Karpas-422 (cell line): ENCODE measurements around the gene RIC3. TPM values are rescaled to one million over a fixed set of nuclear protein-coding genes. Genes with fewer than 3 reads are reported as not detected.

Experiments used
- DNase-seq: peaks from one replicate; pipeline ENCODE4 v3.0.0-alpha.2; 2015
- H2AFZ ChIP-seq: fragments of 200-600 bp; sonication (generic); 2 replicates; pipeline ENCODE4 v1.6.1; 2014; ENCODE audit warnings: antibody characterized with exemption, low read length, mixed read lengths
- H3K27ac ChIP-seq: fragments of 200-600 bp; sonication (generic); 2 replicates; pipeline ENCODE4 v1.5.1; 2014; ENCODE audit warnings: mild to moderate bottlenecking, low read length, moderate library complexity
- H3K27me3 ChIP-seq: fragments of 200-600 bp; sonication (generic); 2 replicates; pipeline ENCODE4 v1.6.1; 2014; ENCODE audit warnings: low read length, mixed read lengths
- H3K36me3 ChIP-seq: fragments of 200-600 bp; sonication (generic); 2 replicates; pipeline ENCODE4 v1.6.1; 2014; ENCODE audit warnings: low read length, mixed read lengths; ENCODE audit not compliant: insufficient read depth
- H3K4me1 ChIP-seq: fragments of 200-600 bp; sonication (generic); 2 replicates; pipeline ENCODE4 v1.6.1; 2014; ENCODE audit warnings: mild to moderate bottlenecking, low read length, mixed read lengths
- H3K4me2 ChIP-seq: fragments of 200-600 bp; sonication (generic); 2 replicates; pipeline ENCODE4 v1.6.1; 2014; ENCODE audit warnings: low read length, low read depth, mild to moderate bottlenecking; ENCODE audit not compliant: poor library complexity, severe bottlenecking
- H3K4me3 ChIP-seq: fragments of 200-600 bp; sonication (generic); 2 replicates; pipeline ENCODE4 v1.5.1; 2014; ENCODE audit warnings: mild to moderate bottlenecking, antibody characterized with exemption, low read length, mixed read lengths
- H3K79me2 ChIP-seq: fragments of 200-600 bp; sonication (generic); 2 replicates; pipeline ENCODE4 v1.6.1; 2014; ENCODE audit warnings: mild to moderate bottlenecking, low read length, mixed read lengths
- H3K9ac ChIP-seq: fragments of 200-600 bp; sonication (generic); 2 replicates; pipeline ENCODE4 v1.6.0; 2014; ENCODE audit warnings: low read length
- H3K9me2 ChIP-seq: fragments of 200-600 bp; sonication (generic), shearing (Covaris generic); replicated peaks from 2 replicates; pipeline ENCODE4 v1.6.0; 2014; ENCODE audit warnings: mild to moderate bottlenecking, low read length, moderate library complexity; ENCODE audit not compliant: insufficient read depth
- H3K9me3 ChIP-seq: fragments of 300-700, 200-600 bp; sonication (generic); 2 replicates; pipeline ENCODE4 v1.6.1; 2014; ENCODE audit warnings: low read length, mixed read lengths
- H4K20me1 ChIP-seq: fragments of 200-600 bp; sonication (generic); 2 replicates; pipeline ENCODE4 v1.6.1; 2014; ENCODE audit warnings: mild to moderate bottlenecking, antibody characterized with exemption, low read length, low read depth; ENCODE audit not compliant: insufficient read depth
- total RNA-seq: library from RNA; depleted of rRNA; stranded (reverse); fragments of >200 nt; shearing (Covaris generic); gene quantifications from 2 replicates; pipeline ENCODE4 v1.2.3, GENCODE V29; 2014; ENCODE audit warnings: low replicate concordance

The RIC3 gene
- total RNA-seq, 1 experiment from 2014 or later, result not detected

DNA sequence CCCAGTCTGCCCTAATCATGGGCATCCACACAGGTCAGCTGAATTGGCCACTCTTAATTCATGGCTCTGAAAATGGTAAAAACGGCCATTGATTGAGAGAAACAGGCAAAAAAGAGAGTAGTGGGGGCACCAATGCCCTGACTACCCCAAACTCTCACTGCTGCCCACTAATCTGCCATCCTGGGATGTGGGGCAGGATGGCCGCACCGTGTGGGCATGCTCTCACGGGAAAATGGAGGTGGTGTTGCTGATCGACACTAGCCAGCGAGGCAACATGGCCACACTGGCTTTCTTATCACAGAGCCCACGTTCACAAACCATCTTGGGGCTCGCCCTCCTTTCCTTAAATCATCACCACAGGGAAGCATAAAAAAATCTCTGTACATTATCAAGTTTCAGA lies 99.1 kb downstream of the RIC3 start:
- no peaks in the 10 kb centered on the region for H3K27me3 ChIP-seq
- H3K9me3 ChIP-seq, result no peaks in the 10 kb centered on the region

DNA sequence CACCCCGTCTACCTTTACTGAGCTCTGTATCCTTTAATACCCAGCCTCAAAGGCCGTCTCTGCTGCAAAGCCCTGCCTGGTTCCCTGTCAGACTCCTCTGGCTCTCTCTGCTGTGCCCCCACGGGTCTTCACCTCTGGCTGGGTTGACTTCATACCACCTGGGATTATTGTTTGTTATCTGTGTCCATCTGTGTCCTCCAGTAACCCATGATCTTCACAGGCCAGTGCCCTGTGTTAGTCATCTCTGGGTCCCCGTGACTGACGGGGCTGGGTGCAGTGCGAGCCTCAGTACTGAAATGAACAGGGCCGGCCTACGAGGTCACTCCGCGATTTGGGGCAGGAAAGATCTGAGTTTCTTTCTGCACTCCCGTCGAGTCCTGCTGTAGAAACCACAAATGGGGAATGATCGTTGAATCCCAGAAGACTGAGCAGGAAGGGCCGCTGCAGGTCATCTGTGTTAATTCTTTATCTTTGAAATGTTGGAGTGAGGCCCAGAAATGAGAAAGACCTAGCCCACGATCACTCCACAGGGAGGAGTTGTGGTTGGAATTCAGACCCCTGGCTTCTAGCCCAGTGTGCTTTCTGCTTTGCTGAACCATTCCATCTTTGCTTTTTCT lies 100.1 kb downstream of the RIC3 start:
- Histone ChIP-seq H3K27ac (no peak overlapping the region), H3K4me3 (no peak overlapping the region), H3K9me2 (no peaks in the 10 kb centered on the region), H3K9me3 (no peaks in the 10 kb centered on the region), H3K4me2 (no peak overlapping the region), H3K4me1 (peaks cover 9% of the 10 kb centered on the region), H3K27me3 (no peaks in the 10 kb centered on the region), H3K36me3 (no peaks in the 10 kb centered on the region), H2AFZ (no peak overlapping the region), H4K20me1 (no peaks in the 10 kb centered on the region), H3K9ac (no peak overlapping the region), H3K79me2 (no peaks in the 10 kb centered on the region)
- DNase-seq, result no peak

More for the DNA sequence above, 99.1 kb downstream of the RIC3 start:
- Histone ChIP-seq H3K79me2 (no peaks in the 10 kb centered on the region), H4K20me1 (no peaks in the 10 kb centered on the region), H2AFZ (no peak overlapping the region), H3K4me2 (no peak overlapping the region), H3K36me3 (no peaks in the 10 kb centered on the region), H3K9ac (no peak overlapping the region), H3K4me3 (no peak overlapping the region), H3K9me2 (no peaks in the 10 kb centered on the region), H3K27ac (no peak overlapping the region), H3K4me1 (peaks cover 9% of the 10 kb centered on the region)
- no peak for DNase-seq

DNA sequence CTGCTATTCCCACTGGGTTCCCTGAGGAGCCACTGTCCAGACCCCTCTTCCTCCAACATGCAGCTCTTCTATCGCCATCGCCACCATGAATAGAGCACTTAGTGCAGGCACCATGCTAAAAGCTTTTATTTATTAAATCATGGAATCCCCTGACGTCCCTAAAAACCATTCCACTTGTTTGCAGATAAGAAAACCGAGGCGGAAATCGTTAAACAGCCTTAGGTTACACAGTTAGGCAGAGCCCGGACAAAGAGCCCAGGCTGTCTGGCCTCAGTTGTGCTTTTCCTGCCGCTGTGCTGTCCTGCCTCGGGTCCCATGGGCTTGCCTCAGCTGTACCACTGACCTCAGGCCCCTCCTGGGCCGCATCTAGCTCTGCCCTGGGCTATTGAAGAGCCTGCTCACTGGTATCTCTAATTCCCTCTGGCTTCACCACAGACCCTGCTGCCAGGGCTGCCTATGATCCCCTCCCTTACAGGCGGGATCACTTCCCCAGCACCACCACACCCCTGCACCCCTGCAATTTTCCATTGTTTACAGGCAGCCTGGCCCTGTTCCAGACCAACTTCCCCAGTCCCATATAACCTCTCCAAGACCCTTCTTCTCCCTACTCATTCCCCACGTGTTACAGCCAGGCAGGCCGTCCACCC lies 100.8 kb downstream of the RIC3 start:
- Histone ChIP-seq H3K27me3 (no peaks in the 10 kb centered on the region), H2AFZ (no peak overlapping the region), H3K4me1 (peaks cover 9% of the 10 kb centered on the region), H4K20me1 (no peaks in the 10 kb centered on the region), H3K9me3 (no peaks in the 10 kb centered on the region), H3K4me3 (no peak overlapping the region), H3K79me2 (no peaks in the 10 kb centered on the region), H3K36me3 (no peaks in the 10 kb centered on the region), H3K4me2 (no peak overlapping the region), H3K27ac (no peak overlapping the region), H3K9ac (no peak overlapping the region), H3K9me2 (no peaks in the 10 kb centered on the region)
- DNase-seq, result no peak

DNA sequence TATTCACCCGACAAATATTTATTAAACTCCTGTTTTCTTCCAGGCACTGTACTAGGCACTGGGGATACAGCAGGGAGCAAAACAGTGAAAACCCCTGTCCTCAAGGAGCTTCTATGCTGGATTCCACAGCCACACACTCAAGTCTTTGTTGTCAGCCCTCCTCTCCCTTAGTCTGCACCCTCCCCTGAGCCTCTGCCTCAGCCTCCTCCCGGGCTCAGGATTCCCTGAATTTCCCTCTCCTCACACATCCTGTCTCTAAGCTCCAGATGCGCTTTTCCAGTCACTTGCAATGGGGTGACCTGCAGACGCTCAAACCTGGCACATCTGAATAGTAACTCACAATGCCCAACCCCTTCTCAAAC lies 101.3 kb downstream of the RIC3 start:
- H3K27me3 ChIP-seq, result no peaks in the 10 kb centered on the region
- no peak for DNase-seq

DNA sequence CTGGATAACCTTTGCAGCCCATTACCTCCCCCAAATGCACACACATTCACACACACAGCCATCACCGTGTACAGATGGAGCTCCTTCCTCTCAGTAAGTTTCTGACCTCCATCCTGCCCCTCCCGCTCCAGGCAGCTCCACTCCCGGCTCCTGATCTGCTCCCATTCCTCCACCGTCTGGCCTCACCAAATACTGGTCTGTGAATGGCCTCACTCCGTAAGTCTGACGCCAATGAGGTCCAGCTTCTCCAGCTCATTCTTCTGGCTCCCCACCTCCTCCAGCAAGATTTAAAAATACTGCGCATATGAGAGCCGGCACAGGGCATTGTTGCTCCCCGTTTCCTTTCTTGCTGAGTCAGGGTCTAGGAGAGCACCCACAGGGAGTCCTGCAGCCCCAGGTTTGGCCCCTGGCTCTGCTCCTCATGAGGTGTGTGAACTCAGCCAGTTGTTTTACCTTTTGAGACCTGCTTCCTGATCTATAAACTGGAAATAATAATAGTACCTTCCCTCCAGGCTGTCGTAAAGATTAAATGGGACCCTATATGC lies 101.8 kb downstream of the RIC3 start:
- no peak overlapping the region for H3K9ac ChIP-seq
- H3K36me3 ChIP-seq, result no peaks in the 10 kb centered on the region
- H4K20me1 ChIP-seq, result no peaks in the 10 kb centered on the region
- H3K27ac ChIP-seq, result no peak overlapping the region
- no peaks in the 10 kb centered on the region for H3K9me3 ChIP-seq
- peaks cover 9% of the 10 kb centered on the region for H3K4me1 ChIP-seq
- DNase-seq, result no peak
- no peak overlapping the region for H3K4me3 ChIP-seq
- H2AFZ ChIP-seq, result no peak overlapping the region
- no peaks in the 10 kb centered on the region for H3K79me2 ChIP-seq
- H3K27me3 ChIP-seq, result no peaks in the 10 kb centered on the region
- no peaks in the 10 kb centered on the region for H3K9me2 ChIP-seq
- H3K4me2 ChIP-seq, result no peak overlapping the region

More for the DNA sequence above, 101.3 kb downstream of the RIC3 start:
- Histone ChIP-seq H2AFZ (no peak overlapping the region), H3K9me2 (no peaks in the 10 kb centered on the region), H4K20me1 (no peaks in the 10 kb centered on the region), H3K27ac (no peak overlapping the region), H3K79me2 (no peaks in the 10 kb centered on the region), H3K4me3 (no peak overlapping the region), H3K9ac (no peak overlapping the region), H3K9me3 (no peaks in the 10 kb centered on the region), H3K4me1 (peaks cover 9% of the 10 kb centered on the region), H3K4me2 (no peak overlapping the region), H3K36me3 (no peaks in the 10 kb centered on the region)

DNA sequence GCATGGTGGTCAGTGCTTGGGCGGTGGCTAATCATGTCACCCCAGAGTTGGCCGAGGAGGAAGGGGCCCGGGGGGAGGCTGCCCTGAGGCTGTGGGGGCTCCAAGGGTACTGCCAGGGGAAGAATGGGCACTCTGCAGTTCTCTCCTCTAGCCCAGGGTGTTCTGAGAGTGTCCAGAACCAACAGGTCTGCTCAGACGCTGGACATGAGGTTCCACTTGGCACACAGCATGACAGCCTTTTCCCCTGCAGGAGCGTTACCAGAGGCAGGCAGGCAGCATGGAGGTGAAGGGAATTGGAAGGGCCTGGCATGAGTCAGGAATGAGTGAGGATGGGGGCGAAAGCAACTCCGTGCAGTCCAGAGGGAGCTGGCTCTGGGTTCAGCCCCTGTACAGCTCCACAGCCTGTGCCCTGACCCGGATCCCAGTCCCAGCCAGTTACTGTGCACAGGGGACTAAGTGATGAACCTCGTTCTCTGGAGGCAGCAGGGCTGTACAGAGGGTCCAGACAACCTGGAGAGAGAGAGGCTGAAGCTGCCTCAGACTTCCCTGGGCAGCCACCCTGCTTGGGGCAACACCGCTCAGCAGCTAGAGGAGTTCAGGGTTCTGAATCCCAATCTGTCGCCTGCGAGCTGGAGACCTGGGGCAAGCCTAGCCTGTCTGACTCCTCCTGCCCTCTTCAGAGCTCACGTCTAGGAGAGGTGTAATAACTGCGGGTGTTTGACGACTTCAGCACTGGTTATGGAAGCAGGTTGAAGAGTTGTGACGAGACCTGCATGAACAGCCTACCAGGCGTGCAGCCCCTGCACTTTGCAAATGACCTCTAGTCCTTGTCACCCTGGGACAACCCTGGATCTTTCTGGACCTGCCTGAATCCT lies 102.6 kb downstream of the RIC3 start:
- no peaks in the 10 kb centered on the region for H3K79me2 ChIP-seq
- peaks cover 9% of the 10 kb centered on the region for H3K4me1 ChIP-seq
- H2AFZ ChIP-seq, result no peak overlapping the region
- DNase-seq, result no peak
- H3K4me2 ChIP-seq, result no peak overlapping the region
- H3K27me3 ChIP-seq, result no peaks in the 10 kb centered on the region
- H4K20me1 ChIP-seq, result no peaks in the 10 kb centered on the region
- no peaks in the 10 kb centered on the region for H3K9me2 ChIP-seq
- H3K36me3 ChIP-seq, result no peaks in the 10 kb centered on the region
- no peak overlapping the region for H3K4me3 ChIP-seq
- no peak overlapping the region for H3K9ac ChIP-seq
- no peak overlapping the region for H3K27ac ChIP-seq
- no peaks in the 10 kb centered on the region for H3K9me3 ChIP-seq

DNA sequence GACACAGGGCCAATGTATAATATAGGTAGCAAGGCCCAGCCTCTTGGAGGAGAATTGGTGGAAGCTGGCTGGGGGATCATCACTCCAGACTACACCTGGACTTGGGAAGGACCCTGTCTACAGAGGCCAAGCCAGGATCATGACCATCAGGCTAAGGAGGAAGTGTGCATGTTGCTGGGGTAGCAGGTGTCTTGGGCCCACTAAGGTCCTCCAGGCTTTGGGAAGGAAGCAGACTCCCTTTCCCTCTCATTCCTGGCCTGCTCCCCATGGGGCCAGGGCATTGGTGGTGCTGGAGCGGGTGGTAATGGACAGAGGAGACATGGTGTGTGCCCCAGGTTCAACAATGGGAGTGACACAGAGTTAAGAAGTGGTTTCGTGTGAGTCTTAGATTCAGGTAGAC lies 103.8 kb downstream of the RIC3 start:
- H3K79me2 ChIP-seq, result no peaks in the 10 kb centered on the region
- H3K36me3 ChIP-seq, result no peaks in the 10 kb centered on the region
- H2AFZ ChIP-seq, result no peak overlapping the region
- H3K9me2 ChIP-seq, result no peaks in the 10 kb centered on the region
- no peak overlapping the region for H3K9ac ChIP-seq
- no peaks in the 10 kb centered on the region for H3K27me3 ChIP-seq
- no peaks in the 10 kb centered on the region for H3K4me1 ChIP-seq
- H4K20me1 ChIP-seq, result no peaks in the 10 kb centered on the region
- no peak for DNase-seq
- no peak overlapping the region for H3K27ac ChIP-seq
- no peak overlapping the region for H3K4me2 ChIP-seq
- no peak overlapping the region for H3K4me3 ChIP-seq
- no peaks in the 10 kb centered on the region for H3K9me3 ChIP-seq

DNA sequence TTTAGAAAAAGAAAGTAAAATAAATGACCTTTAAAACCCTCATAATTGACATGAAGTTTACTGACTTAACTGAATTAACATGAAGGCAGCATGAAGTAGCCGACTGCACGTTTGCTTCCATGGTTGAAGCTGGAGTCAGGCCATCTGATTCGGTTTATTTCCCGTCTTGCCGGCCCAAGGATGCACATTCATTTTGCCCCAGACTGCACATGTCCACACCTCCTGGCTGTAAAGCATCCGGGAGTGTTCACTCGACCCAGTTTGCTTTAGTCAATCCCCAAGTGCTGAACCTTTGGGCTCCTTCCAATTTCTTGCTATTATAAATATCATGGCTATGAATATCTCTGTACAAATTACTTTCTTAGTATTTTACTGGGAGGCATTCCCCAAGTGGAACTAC lies 105.5 kb downstream of the RIC3 start:
- Histone ChIP-seq H3K4me2 (no peak overlapping the region), H3K4me3 (no peak overlapping the region), H3K9me2 (no peaks in the 10 kb centered on the region), H3K27ac (no peak overlapping the region), H3K4me1 (no peaks in the 10 kb centered on the region), H3K27me3 (no peaks in the 10 kb centered on the region), H3K36me3 (no peaks in the 10 kb centered on the region), H4K20me1 (no peaks in the 10 kb centered on the region), H3K9me3 (no peaks in the 10 kb centered on the region), H3K79me2 (no peaks in the 10 kb centered on the region), H2AFZ (no peak overlapping the region), H3K9ac (no peak overlapping the region)
- DNase-seq, result no peak
